ENCODE data around the gene RARB.

RARB gene

DNA sequence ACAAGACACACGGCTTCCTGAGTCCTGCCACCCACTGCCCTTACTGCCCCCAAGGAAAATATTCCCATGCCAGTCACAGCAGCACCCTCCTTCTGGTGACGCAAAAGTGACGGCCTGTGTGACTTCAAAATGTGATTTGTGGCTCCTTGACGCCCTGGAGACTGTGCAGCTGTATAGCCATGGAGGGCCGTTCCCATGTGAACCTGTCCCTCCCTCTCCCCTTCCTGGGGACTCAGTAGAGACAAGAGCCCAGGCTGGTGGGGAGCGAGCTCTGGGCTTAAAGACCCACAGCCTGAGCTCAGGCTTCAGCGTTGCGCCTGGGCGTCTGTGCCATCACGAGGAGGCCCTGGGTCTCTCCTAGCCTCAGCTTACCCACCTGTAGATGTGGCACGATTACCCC lies 158.5 kb downstream of the RARB start:
- TF ChIP-seq, protein P1, sequence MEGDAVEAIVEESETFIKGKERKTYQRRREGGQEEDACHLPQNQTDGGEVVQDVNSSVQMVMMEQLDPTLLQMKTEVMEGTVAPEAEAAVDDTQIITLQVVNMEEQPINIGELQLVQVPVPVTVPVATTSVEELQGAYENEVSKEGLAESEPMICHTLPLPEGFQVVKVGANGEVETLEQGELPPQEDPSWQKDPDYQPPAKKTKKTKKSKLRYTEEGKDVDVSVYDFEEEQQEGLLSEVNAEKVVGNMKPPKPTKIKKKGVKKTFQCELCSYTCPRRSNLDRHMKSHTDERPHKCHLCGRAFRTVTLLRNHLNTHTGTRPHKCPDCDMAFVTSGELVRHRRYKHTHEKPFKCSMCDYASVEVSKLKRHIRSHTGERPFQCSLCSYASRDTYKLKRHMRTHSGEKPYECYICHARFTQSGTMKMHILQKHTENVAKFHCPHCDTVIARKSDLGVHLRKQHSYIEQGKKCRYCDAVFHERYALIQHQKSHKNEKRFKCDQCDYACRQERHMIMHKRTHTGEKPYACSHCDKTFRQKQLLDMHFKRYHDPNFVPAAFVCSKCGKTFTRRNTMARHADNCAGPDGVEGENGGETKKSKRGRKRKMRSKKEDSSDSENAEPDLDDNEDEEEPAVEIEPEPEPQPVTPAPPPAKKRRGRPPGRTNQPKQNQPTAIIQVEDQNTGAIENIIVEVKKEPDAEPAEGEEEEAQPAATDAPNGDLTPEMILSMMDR (IDR thresholded peaks at IDR 0.05) = no peak
- H3K27ac ChIP-seq = no peak overlapping the region

DNA sequence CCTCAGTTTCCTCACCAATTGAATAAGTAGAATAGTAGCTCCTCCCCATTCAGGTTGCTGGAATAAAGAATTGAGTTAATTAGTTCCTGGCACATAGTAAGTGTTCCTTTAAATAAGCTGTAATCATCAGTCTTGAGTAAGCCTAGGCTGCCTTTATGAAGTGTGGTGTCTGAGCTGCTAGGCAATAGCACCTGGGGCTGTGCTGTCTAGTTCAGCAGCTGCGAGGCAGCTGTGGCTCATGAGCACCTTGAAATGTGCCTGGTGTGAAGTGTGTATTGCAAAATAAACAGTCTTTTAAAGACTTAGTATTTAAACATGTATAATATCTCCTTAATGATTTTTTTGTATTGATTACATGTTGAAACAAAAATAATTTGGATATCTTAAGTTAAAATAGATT lies 159.0 kb downstream of the RARB start:
- no peak for TF ChIP-seq ZFX (IDR thresholded peaks at IDR 0.05; ENCODE audit: borderline replicate concordance)
- TF ChIP-seq, protein P1 (IDR thresholded peaks at IDR 0.05) = no peak
- H3K27ac ChIP-seq = no peak overlapping the region

DNA sequence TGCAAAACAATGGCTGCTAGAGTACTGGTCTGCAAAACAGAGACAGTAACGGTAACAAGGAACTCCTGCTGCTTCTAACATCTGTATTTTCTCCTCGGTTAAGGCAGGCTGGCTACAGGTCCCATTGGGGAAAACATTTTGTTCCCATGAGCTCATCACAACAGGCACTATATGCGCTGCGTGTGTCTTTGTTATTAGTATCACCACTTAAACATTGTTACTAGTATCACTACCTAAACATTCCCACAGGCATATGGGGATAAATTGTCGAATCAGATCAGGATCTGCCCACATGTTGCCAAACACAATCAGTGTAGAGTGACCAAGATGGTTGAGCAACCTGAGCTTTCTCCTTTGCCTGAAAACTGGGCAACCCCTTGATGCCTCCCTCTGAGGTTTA lies 159.5 kb downstream of the RARB start:
- H3K27ac ChIP-seq = no peak overlapping the region
- no peak for TF ChIP-seq ZFX (IDR thresholded peaks at IDR 0.05; ENCODE audit: borderline replicate concordance)
- TF ChIP-seq, protein P1 (IDR thresholded peaks at IDR 0.05) = no peak

DNA sequence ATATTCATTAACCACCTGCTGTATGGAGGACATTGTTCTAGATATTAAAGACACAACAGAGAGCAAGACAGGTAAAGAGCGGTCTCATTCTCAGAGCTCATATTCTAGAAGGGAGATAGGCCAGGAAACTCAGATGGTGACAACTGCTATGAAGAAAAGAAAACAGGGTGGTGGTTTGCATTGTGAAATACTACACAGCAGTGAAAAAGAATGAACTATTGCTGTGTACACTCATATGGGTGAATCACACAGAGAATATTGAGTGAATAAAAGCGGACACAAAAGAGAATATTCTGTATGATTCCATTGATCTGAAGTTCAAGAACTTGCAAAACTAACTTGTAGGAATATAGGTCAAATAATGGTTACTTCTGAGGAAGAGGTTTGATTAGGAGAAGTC lies 159.9 kb downstream of the RARB start:
- TF ChIP-seq ZFX (IDR thresholded peaks at IDR 0.05; ENCODE audit: borderline replicate concordance) = no peak
- TF ChIP-seq, protein P1 (IDR thresholded peaks at IDR 0.05) = no peak

DNA sequence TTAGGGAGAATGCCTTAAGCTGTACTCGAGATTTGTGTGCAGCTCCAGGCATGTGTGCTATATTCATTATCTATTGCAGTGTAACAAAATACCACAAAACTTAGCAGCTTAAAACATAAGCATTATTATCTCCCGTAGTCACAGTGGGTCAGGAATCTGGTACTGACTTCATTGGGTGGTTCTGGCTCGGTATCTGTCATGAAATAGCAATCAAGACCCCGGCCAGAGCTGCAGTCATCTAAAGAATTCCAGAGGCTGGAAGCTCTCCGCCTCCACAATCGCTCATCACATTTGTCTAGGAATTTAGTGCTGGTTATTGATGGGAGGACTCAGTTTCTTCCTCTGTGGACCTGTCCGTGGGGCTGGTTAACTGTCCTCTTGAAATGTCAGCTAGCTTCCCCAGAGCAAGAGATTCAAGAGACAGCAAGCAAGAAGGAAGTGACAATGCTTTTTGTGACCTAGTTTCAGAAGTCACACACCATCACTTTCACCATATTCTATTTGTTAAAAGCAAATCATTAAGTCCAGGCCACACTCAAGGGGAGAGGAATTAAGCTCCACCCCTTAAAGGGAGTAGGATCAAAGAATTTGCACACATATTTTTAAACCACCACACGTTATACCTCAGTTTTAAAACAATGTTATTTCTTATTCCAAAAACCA lies 160.5 kb downstream of the RARB start:
- TF ChIP-seq, protein P1 (IDR thresholded peaks at IDR 0.05) = no peak
- TF ChIP-seq ZFX (IDR thresholded peaks at IDR 0.05; ENCODE audit: borderline replicate concordance) = no peak
- no peak overlapping the region for H3K27ac ChIP-seq

More for the DNA sequence above, 159.9 kb downstream of the RARB start:
- H3K27ac ChIP-seq = no peak overlapping the region

DNA sequence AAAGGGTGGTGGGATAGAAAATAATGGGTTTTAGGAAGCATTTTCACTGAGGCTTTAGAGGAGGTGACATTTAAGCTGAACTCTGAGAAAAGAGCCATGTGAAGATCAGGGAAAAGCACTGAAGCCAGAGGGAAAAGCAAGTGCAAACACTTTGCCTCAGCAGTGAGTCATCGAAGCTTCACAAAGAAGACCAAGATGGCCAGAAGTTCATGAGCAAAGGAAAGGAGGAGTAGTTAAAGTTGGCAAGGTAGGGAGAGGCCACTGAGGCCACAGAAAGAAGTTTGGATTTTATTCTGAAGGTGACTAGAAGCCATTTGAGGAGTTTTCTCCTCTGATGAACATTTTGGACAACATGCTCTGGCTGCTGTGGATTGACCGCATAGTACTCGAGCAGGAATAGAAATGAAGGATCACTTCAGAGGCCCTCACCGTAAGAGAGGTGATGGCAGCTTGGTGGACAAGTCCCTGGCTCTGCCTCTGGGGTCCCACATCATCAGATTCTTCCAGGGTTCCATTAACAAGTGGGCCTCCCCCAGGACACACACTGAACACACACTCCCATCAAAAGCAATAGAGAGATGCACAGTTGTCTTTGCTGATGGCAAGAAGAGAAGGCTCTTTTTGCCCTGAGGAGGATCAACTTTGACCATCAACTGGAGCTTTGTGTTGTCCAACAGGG lies 161.2 kb downstream of the RARB start:
- TF ChIP-seq, protein P1 (IDR thresholded peaks at IDR 0.05) = no peak
- no peak for TF ChIP-seq ZFX (IDR thresholded peaks at IDR 0.05; ENCODE audit: borderline replicate concordance)

DNA sequence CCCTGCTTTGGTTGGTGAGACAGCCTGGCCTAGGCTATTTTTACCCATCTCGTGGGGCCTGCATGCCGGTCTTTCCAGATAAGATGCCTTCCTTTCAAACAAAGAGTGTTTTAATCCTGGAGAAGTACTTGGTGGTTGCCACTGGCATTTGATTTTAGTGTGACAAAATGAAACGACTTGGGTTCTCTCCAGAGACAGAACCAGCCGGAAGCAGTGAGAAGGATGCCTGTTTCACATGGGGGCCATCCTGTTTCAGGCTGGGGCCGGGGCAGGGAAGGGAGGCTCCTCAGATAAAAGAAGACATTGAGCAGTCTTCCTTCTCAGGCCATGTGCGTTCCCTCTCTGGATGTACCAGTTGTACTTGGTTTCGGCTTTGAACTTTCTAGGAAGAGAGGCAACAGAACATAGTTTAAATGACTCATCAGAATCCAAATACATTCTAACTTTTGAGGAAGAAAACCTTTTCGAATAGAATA lies 161.8 kb downstream of the RARB start:
- no peak overlapping the region for H3K27ac ChIP-seq
- TF ChIP-seq, protein P1 (IDR thresholded peaks at IDR 0.05) = no peak
- TF ChIP-seq ZFX (IDR thresholded peaks at IDR 0.05; ENCODE audit: borderline replicate concordance) = no peak

More for the DNA sequence above, 161.2 kb downstream of the RARB start:
- no peak overlapping the region for H3K27ac ChIP-seq

Data from 22Rv1 (cell line).